DLD1 (cell line): ENCODE results near the gene HOXA10.

Source experiments
- in situ Hi-C: cut with HindIII; loops from 2 replicates; pipeline ENCODE4 v1.10.0; 2017; ENCODE audit warnings: low sequenced_read_pairs

HOXA10 gene

GRCh38 chr7:27148756-27149641 lies 25.1 kb downstream of the HOXA10 start:
- in situ Hi-C loops, result no loop called here

- in situ Hi-C loops, result no loop called here
These were observed 25.9 kb downstream of the HOXA10 start for GRCh38 chr7:27148031-27148755.

GRCh38 chr7:27147199-27148030 lies 26.7 kb downstream of the HOXA10 start, which contains the start of gene HOXA6:
HOXA6 (minus strand) TSS chr7:27147774; CDS start chr7:27147749, 25 bp downstream.
- in situ Hi-C loops, result no loop called here

- in situ Hi-C loops, result no loop called here
These were observed 27.5 kb downstream of the HOXA10 start for GRCh38 chr7:27146491-27147198.

GRCh38 chr7:27145914-27146412 lies 28.2 kb downstream of the HOXA10 start:
- in situ Hi-C loops, result no loop called here

- in situ Hi-C loops, result no loop called here
These were observed 28.8 kb downstream of the HOXA10 start for GRCh38 chr7:27145165-27145913.

- in situ Hi-C loops, result no loop called here
These were observed 29.3 kb downstream of the HOXA10 start for GRCh38 chr7:27144781-27145164.

- in situ Hi-C loops, result no loop called here
These were observed 30.0 kb downstream of the HOXA10 start for GRCh38 chr7:27143950-27144780.

- in situ Hi-C loops, result no loop called here
These were observed 30.8 kb downstream of the HOXA10 start, which contains the start of gene HOXA5 for GRCh38 chr7:27143023-27143949. HOXA5 (minus strand) TSS chr7:27143681; CDS start chr7:27143607, 74 bp downstream.

GRCh38 chr7:27142580-27143022 lies 31.5 kb downstream of the HOXA10 start:
- in situ Hi-C loops, result no loop called here

- in situ Hi-C loops, result no loop called here
These were observed 32.1 kb downstream of the HOXA10 start for GRCh38 chr7:27141923-27142579.

GRCh38 chr7:27141137-27141922 lies 32.8 kb downstream of the HOXA10 start:
- in situ Hi-C loops, result no loop called here

- in situ Hi-C loops, result no loop called here
These were observed 33.8 kb downstream of the HOXA10 start for GRCh38 chr7:27140126-27140857.

- in situ Hi-C loops, result no loop called here
These were observed 34.6 kb downstream of the HOXA10 start for GRCh38 chr7:27139334-27140125.

- in situ Hi-C loops, result no loop called here
These were observed 35.2 kb downstream of the HOXA10 start for GRCh38 chr7:27138985-27139333.
